GM21367 (cell line): Measurements from ENCODE around the gene IRF2BP1.
"Not testable (repeated sequence)": the region's sequence is repeated elsewhere in the genome, so short reads cannot be mapped to it uniquely, and the experiment has no call there.

Experiments
- ATAC-seq: cut with Tn5 transposase; IDR thresholded peaks from one replicate; pipeline ENCODE4 v1.9.1; 2021; ENCODE audit not compliant: unreplicated experiment

Gene IRF2BP1

GRCh38 chr19:45882652-45883585 lies 3.0 kb downstream of the IRF2BP1 start:
- no peak for ATAC-seq

- no peak for ATAC-seq
Measured at GRCh38 chr19:45881909-45882528, 3.9 kb downstream of the IRF2BP1 start.

DNA sequence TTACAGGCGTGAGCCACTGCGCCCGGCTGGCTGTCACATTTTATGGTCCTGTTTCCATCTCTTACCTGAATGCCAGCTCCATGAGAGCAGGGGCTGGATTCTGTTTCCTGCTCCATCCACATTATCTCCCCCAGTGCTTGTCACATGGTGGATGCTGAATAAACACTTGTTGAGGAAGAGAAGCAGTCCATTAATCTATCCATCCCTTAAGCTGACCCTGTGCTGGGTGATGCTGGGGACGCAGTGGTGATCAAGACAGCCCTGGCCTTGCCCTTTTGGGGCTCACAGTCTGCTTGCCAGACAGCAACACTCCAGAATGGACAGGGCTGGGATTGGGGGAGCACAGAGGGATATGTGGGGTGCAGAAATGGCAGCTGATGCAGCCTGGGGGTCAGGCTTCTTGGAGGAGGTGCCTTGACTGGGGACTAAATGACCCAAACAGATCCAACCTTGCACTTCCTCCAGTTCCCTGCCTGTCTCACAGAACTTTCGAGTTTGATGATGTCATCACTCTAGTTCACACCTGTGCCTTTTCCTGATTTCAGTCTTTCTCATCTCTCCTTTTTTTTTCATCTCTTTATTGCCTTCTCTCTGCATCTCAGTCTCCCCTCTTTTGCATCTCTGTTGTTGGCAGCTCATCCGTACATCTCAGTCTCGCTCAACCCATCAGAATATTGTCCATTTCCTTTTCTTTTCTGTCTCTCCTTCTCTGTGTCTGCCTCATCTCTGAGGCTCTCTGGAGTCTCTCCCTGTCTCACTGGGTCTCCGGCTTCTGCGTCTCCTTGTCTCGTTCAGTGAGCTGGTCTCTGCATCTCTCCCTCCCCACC lies 4.6 kb downstream of the IRF2BP1 start:
- ATAC-seq: no peak

GRCh38 chr19:45879971-45880370 lies 6.0 kb downstream of the IRF2BP1 start:
- no peak for ATAC-seq

GRCh38 chr19:45879055-45879454 lies 6.9 kb downstream of the IRF2BP1 start:
- no peak for ATAC-seq

DNA sequence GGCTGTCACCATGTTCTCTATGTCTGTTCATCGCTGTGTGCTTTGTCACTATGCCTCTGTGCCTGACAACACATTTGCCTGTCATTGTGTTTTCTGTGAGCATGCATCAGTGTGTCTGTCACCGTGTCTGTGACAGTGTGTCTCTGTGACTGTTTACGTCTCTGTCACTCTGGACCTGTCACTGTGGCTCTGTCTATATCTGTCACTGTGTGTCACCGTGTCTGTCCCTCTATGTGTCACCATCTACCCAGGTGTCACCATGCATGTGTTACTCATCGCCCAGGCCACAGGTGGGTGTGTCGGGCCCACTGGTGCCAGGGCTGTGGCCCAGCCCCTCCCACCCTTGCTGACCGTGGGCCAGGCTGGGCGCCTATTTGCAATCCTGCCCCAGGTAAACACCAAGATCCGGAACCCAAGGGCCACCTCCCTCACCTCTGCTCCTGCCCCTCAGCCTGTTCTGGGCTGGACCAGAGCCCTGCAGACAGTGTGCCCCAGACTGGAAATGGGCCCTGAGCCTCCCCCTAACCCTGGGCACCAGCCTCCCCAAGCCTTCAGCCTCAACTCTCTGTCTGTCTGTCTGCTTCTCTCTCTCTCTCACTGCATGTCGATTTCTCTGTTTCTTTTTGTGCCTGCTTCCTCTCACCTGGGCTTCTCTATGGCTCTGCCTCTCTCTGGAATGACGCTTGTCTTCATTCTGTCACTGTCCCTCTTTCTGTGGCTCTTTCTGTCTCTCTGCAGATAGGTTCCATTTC lies 7.7 kb downstream of the IRF2BP1 start:
- ATAC-seq: no peak

- ATAC-seq: no peak
Measured at GRCh38 chr19:45876411-45877197, 9.3 kb downstream of the IRF2BP1 start.

GRCh38 chr19:45876161-45876410 lies 9.9 kb downstream of the IRF2BP1 start:
- ATAC-seq: no peak

DNA sequence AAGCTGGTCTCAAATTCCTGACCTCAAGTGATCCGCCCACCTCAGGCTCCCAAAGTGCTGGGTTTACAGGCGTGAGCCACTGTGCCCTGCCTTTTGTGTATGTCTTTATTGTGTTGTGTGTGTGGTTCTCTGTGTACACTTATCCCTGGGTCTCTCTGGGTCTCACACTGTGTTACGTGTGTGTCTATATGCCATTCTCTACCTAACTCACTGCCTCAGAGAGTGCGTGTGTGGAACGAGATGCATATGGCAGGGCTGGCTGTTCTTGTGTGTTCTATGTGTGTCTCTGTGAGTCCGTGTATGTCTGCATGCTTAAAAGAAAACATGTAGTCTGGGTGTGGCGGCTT lies 11.3 kb downstream of the IRF2BP1 start:
- no peak for ATAC-seq

- no peak for ATAC-seq
Measured at GRCh38 chr19:45873219-45873772, 12.6 kb downstream of the IRF2BP1 start.

- ATAC-seq: no peak
Measured at GRCh38 chr19:45872095-45872919, 13.6 kb downstream of the IRF2BP1 start.

DNA sequence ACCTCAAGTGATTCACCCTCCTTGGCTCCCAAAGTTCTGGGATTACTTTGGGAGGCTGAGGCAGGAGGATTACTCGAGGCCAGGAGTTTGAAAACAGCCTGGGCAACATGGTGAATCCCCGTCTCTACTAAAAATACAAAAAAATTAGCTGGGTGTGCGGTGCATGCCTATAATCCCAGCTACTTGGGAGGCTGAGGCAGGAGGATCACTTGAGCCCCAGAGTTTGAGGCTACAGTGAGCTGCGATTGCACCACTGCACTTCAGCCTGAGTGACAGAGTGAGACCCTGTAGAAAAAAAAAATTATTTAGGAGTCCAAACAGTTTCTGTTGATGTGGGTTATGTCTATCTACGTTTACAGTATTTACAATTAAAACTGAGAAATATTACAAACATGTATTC lies 15.1 kb downstream of the IRF2BP1 start:
- ATAC-seq: no peak

DNA sequence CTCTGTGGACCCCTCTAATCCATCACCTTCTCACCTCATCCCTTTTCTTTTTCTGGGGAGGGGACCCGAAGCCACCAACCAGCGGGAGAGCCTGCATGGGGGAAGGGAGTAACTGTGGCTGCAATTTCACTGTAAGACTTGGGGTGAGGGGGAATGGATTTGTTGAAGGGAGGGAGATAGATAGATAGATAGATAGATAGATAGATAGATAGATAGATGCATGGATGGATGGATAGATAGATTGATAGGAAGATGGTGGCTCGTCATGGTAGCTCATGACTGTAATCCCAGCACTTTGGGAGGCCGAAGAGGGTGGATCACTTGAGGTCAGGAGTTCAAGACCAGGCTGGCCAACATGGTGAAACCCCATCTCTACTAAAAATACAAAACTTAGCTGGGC lies 18.7 kb downstream of the IRF2BP1 start:
- ATAC-seq: not testable (repeated sequence)

DNA sequence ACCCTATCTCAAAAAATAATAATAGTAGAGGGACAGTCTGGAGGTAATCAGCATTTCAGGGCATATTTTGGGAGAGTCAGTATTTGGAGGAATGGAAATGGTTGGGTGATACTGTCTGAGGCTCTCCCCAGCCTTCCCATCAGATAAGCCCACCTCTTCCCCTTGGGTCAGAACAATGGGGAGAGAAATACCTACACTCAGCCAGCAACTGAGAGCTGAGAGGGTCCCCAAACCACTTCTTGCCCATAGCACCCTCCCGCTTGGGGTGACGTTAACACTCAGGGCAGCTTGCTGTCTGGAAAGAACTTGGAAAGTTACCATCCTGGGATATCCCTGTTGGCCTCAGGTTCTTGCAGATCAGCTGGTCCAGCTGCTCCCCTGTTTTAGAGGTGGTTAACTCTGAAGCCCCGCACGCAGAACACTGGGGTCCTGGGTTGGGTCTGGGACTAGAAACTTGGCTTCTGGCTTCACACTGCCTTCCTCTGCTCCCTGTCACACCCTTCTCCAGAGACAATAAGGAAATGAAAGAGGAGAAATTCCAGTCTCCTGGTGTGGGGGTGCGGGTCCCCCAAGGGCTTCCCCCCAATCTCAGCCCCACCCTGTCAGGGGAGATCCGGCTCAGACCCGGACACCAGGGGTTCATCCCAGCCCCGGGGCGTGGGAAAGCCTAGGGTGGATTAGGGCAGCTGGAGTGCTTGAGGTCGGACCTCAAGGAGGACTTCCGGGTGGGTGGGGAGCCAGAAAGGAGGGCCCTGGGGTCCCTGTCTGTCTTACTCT lies 19.4 kb downstream of the IRF2BP1 start:
- no peak for ATAC-seq

GRCh38 chr19:45865269-45865948 lies 20.5 kb downstream of the IRF2BP1 start:
- no peak for ATAC-seq

DNA sequence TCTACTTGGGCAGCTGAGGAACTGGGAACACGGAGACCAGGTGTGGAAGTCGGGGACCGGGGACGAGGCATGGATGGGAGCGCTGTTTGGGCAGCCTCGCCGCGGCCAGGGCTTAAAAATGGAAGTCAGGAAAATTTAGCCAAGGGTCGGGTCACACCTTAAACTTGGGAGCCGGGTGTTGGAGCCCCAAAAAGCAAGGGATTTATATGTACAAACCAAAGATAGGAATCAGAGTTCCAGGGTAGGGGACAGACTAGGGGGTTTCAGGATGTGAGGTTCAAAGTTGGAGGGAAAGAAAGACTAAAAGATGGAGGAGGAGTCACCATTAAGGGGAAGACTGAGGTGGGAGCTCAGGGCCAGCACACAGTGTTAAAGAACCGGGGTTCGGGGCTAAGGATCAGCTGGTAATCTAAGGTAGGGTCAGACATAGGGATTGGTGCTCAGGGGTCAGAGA lies 21.3 kb downstream of the IRF2BP1 start:
- ATAC-seq: no peak

DNA sequence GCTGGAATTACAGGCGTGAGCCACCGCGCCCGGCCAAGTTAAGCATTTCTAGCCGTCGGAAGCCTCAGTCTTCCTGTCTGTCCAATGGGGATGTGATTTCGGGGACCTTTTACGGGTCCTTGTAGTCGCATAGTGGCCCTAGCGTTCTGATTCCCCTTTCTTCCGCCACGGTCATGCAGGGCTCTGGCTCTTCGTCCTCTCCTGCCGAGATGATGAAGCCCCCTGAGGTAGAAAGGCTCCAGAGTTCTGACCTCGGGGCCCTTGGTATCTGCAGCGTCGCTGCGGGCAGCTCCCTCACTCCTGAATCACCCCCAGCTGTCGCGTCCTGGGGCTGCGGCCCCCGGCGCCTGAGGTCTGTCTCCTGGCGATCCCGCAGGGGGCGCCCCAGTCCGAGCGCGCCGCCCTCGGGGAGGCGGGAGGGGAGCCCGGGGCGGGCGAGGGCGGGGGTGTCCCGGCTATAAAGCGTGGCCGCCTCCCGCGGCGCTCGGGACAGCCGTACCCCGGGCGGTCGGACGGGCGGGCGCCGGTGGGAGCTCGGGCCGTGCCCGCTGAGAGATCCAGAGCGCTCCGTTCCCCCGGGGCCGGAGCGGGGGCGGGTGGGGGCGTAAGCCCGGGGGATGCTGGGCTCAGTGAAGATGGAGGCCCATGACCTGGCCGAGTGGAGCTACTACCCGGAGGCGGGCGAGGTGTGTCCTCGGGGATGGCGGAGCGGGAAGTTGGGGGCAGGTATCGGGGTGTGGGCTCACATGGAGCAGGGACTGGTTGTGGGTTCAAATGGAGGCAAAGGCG lies 21.9 kb downstream of the IRF2BP1 start, which contains the start of gene FOXA3:
Gene FOXA3 (plus strand): TSS at position 487 of the 789 bp plus-strand sequence. CDS start 131 bp downstream, at position 618.
- ATAC-seq: no peak
